Common myeloid progenitor, CD34-positive (primary cell): ENCODE results near the gene ADAMTS5.

Source experiments
- CTCF ChIA-PET: fragments of 350-600 bp; sonication (Branson Sonifier 250); formaldehyde crosslinking; loops from one replicate; lab custom pipeline; 2021; ENCODE audit warnings: antibody characterized with exemption; lab: Charles Lee
- POLR2A ChIA-PET: fragments of 350-600 bp; sonication (Branson Sonifier 250); formaldehyde crosslinking; loops from one replicate; lab custom pipeline; 2021; ENCODE audit warnings: antibody characterized with exemption; lab: Charles Lee
- DNase-seq, 3 donors: peaks; one replicate each; pipeline versions ENCODE4 v3.0.0 to v3.0.0-alpha.2; 2013
- H3K27ac ChIP-seq, 2 experiments: 1 replicate in 1 of 2; 2 replicates in 1 of 2; pipeline ENCODE4 v1.7.0; 2013; ENCODE audit warnings: inconsistent platforms in 2 of 2, low read length in 2 of 2, mild to moderate bottlenecking in 2 of 2, low read depth in 1 of 2, moderate library complexity in 1 of 2; ENCODE audit not compliant: severe bottlenecking in 2 of 2, insufficient read depth in 1 of 2, poor library complexity in 1 of 2
- H3K27me3 ChIP-seq, 5 experiments: replicated peaks in 2 of 5; 1 replicate in 3 of 5; 2 replicates in 2 of 5; pipeline versions ENCODE4 v1.6.1 to v1.7.0; 2013; ENCODE audit warnings: low read length in 4 of 5, mild to moderate bottlenecking in 2 of 5, moderate library complexity in 2 of 5, inconsistent platforms in 1 of 5; ENCODE audit not compliant: insufficient read depth in 5 of 5, control insufficient read depth in 4 of 5
- H3K36me3 ChIP-seq, 4 experiments: 1 replicate in 2 of 4; 2 replicates in 2 of 4; pipeline versions ENCODE4 v1.6.1 to v1.7.0; 2013; ENCODE audit warnings: low read length in 3 of 4, control low read depth in 1 of 4, mild to moderate bottlenecking in 1 of 4; ENCODE audit not compliant: control insufficient read depth in 4 of 4, insufficient read depth in 4 of 4
- H3K4me1 ChIP-seq, 4 experiments: 1 replicate in 3 of 4; 2 replicates in 1 of 4; pipeline versions ENCODE4 v1.6.1 to v1.7.1; 2013; ENCODE audit warnings: low read length in 3 of 4, mild to moderate bottlenecking in 3 of 4, control low read depth in 1 of 4, inconsistent platforms in 1 of 4, moderate library complexity in 1 of 4; ENCODE audit not compliant: control insufficient read depth in 4 of 4, insufficient read depth in 4 of 4; ENCODE audit errors: control extremely low read depth in 1 of 4
- H3K4me3 ChIP-seq, 7 experiments: 1 replicate in 4 of 7; 2 replicates in 3 of 7; pipeline versions ENCODE4 v1.5.1 to v1.7.0; 2013; ENCODE audit warnings: mild to moderate bottlenecking in 7 of 7, low read length in 6 of 7, moderate library complexity in 6 of 7, inconsistent platforms in 2 of 7, low read depth in 2 of 7, control low read depth in 1 of 7; ENCODE audit not compliant: insufficient read depth in 4 of 7, control insufficient read depth in 1 of 7; ENCODE audit errors: extremely low read depth in 1 of 7
- H3K9me3 ChIP-seq, 5 experiments: 1 replicate in 4 of 5; 2 replicates in 1 of 5; pipeline versions ENCODE4 v1.6.1 to v1.7.1; 2013; ENCODE audit warnings: low read length in 4 of 5, mild to moderate bottlenecking in 2 of 5, inconsistent platforms in 1 of 5, low read depth in 1 of 5, moderate library complexity in 1 of 5; ENCODE audit not compliant: control insufficient read depth in 4 of 5, insufficient read depth in 2 of 5; ENCODE audit errors: control extremely low read depth in 1 of 5
- WGBS: methylation state at CpG from one replicate; pipeline ENCODE4 v1.1.5; 2013; ENCODE audit not compliant: insufficient coverage; 5-methylcytosine and 5-hydroxymethylcytosine counted together

The ADAMTS5 gene

GRCh38 chr21:26939601-26940111, 27.2 kb downstream of the ADAMTS5 start:
- Histone ChIP-seq H3K4me3 (no peak overlapping the region), H3K27me3 (peaks cover 0 to 2% (median 0%) of the 10 kb centered on the region in 5 experiments), H3K9me3 (no peaks in the 10 kb centered on the region), H3K27ac (no peak overlapping the region), H3K4me1 (no peaks in the 10 kb centered on the region), H3K36me3 (no peaks in the 10 kb centered on the region)
- no peak for DNase-seq
- WGBS, result no CpG with 5 or more reads among the region's 2 CpGs
- ChIA-PET CTCF (no interaction called here), POLR2A (no interaction called here)

DNA sequence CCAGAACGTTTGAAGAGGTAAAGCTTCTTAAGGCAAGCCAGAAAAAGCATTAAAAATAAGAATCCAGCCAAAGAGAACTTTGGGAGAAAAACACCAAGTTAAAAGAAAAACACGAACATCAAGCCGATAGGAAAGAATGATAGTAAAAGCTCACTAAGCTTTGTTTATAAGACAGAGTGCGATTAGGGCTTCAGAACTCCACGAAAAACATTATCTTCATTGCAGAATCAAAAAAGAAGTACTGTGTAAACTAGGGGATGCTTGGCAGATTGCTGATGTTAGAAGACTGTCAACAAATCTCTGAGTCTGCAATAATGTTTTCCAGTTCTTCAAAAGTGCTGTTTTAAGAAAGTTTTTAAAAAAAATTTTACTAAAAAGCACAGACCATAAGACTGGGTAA, 30.2 kb downstream of the ADAMTS5 start:
- peaks cover 0 to 2% (median 0%) of the 10 kb centered on the region in 5 experiments for H3K27me3 ChIP-seq
- no peak for DNase-seq
- ChIA-PET CTCF (no interaction called here), POLR2A (no interaction called here)
- H3K9me3 ChIP-seq, result no peaks in the 10 kb centered on the region
- WGBS, result 95% methylated on average over 5 of the region's 5 CpGs
- no peak overlapping the region for H3K27ac ChIP-seq
- H3K36me3 ChIP-seq, result no peaks in the 10 kb centered on the region
- no peaks in the 10 kb centered on the region for H3K4me1 ChIP-seq
- no peak overlapping the region for H3K4me3 ChIP-seq

- H3K4me1 ChIP-seq, result no peaks in the 10 kb centered on the region
- no peak for DNase-seq
- CTCF ChIA-PET, result no interaction called here
- H3K36me3 ChIP-seq, result no peaks in the 10 kb centered on the region
- peaks cover 0 to 2% (median 0%) of the 10 kb centered on the region in 5 experiments for H3K27me3 ChIP-seq
- H3K27ac ChIP-seq, result no peak overlapping the region
- POLR2A ChIA-PET, result no interaction called here
- H3K4me3 ChIP-seq, result no peak overlapping the region
- no peaks in the 10 kb centered on the region for H3K9me3 ChIP-seq
Measured at GRCh38 chr21:26935977-26936376, 30.9 kb downstream of the ADAMTS5 start.

- no peak for DNase-seq
- CTCF ChIA-PET, result no interaction called here
- 97% methylated on average over 11 of the region's 11 CpGs for WGBS
- POLR2A ChIA-PET, result no interaction called here
- H3K4me3 ChIP-seq, result no peak overlapping the region
- peaks cover 0 to under 1% (median 0%) of the 10 kb centered on the region in 5 experiments for H3K27me3 ChIP-seq
- H3K27ac ChIP-seq, result no peak overlapping the region
- H3K4me1 ChIP-seq, result no peaks in the 10 kb centered on the region
- no peaks in the 10 kb centered on the region for H3K9me3 ChIP-seq
- no peaks in the 10 kb centered on the region for H3K36me3 ChIP-seq
Measured at GRCh38 chr21:26934383-26934782, 32.5 kb downstream of the ADAMTS5 start.

- H3K4me3 ChIP-seq, result no peak overlapping the region
- no peak overlapping the region for H3K27ac ChIP-seq
- POLR2A ChIA-PET, result no interaction called here
- 38% methylated on average over 3 of the region's 4 CpGs for WGBS
- no peaks in the 10 kb centered on the region for H3K36me3 ChIP-seq
- no peaks in the 10 kb centered on the region for H3K4me1 ChIP-seq
- CTCF ChIA-PET, result no interaction called here
- no peaks in the 10 kb centered on the region for H3K9me3 ChIP-seq
- no peaks in the 10 kb centered on the region for H3K27me3 ChIP-seq
- no peak for DNase-seq
Measured at GRCh38 chr21:26933448-26933847, 33.4 kb downstream of the ADAMTS5 start.

DNA sequence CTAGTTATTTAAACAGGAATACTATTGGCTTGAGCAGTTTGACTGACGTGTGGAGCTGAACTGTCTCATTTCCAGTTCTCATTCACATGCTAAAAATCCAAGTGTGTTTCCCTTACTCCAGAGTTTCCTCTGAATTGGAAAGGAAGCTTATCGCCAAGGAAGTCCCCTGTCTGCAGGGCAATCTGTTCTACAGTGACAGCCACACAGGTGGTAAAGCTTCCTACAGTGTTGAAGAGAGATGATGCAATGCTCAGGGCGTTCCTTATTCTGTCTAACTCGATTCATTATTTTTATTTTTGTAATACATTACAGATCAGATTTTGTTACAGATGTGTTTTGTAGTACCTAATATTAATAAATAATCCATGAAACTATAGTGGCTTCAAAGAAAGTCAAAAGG, 41.3 kb downstream of the ADAMTS5 start:
- H3K4me3 ChIP-seq, result no peak overlapping the region
- ChIA-PET CTCF (no interaction called here), POLR2A (no interaction called here)
- H3K9me3 ChIP-seq, result no peaks in the 10 kb centered on the region
- no peak overlapping the region for H3K27ac ChIP-seq
- DNase-seq, result no peak
- no peaks in the 10 kb centered on the region for H3K36me3 ChIP-seq
- H3K4me1 ChIP-seq, result no peaks in the 10 kb centered on the region
- no peaks in the 10 kb centered on the region for H3K27me3 ChIP-seq
- WGBS, result 80% methylated on average over 2 of the region's 4 CpGs

DNA sequence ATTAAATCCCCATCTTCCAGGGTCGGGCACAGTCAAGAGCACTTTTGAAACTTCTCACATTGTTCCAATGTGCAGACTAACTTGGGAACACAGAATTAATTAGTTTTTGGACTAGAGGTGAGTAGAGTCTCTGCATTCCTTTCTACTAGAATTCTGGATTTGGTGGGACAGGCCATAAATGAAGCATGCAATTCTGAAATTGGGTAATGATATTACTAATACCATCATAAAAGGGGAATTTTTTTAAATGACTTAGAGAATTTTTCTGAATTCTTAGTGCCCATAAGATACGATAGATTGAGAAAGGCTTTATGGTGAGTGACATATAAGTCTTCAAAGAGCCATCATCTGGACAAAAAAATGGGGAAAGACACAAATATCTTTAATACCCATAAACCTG, 41.8 kb downstream of the ADAMTS5 start:
- ChIA-PET POLR2A (no interaction called here), CTCF (no interaction called here)
- Histone ChIP-seq H3K4me3 (no peak overlapping the region), H3K4me1 (no peaks in the 10 kb centered on the region), H3K27ac (no peak overlapping the region), H3K27me3 (no peaks in the 10 kb centered on the region), H3K36me3 (no peaks in the 10 kb centered on the region), H3K9me3 (no peaks in the 10 kb centered on the region)
- DNase-seq, result no peak
- WGBS, result no CpG with 5 or more reads among the region's 2 CpGs
